Right atrium auricular region (tissue), 2 donors: ENCODE data around the gene ARMH4. TPM values are rescaled to one million over a fixed set of nuclear protein-coding genes. Genes with fewer than 3 reads are reported as not detected.

Experiments
- DNase-seq: peaks from one replicate; pipeline ENCODE4 v3.0.0-alpha.2; 2019; ENCODE audit warnings: low spot score
- H3K27ac ChIP-seq, 2 donors: fragments of 200-600 bp; sonication (generic); 1 replicate in 1 of 2; 2 replicates in 1 of 2; pipeline ENCODE4 v1.5.1; 2016 to 2019
- H3K27me3 ChIP-seq, 2 donors: fragments of 200-600 bp; sonication (generic); one replicate each; pipeline versions ENCODE4 v1.5.1 to v1.6.0; 2017 to 2019
- H3K36me3 ChIP-seq: fragments of 200-600 bp; sonication (generic); one replicate; pipeline ENCODE4 v1.5.1; 2016
- H3K4me1 ChIP-seq, 2 donors: fragments of 200-600 bp; sonication (generic); one replicate each; pipeline versions ENCODE4 v1.5.1 to v1.6.0; 2017 to 2019
- H3K4me3 ChIP-seq, 2 donors: fragments of 200-600 bp; sonication (generic); 1 replicate in 1 of 2; 2 replicates in 1 of 2; pipeline ENCODE4 v1.5.1; 2017 to 2019; ENCODE audit warnings: mild to moderate bottlenecking in 1 of 2, moderate library complexity in 1 of 2
- H3K9me3 ChIP-seq, 2 donors: fragments of 200-600 bp; sonication (generic); one replicate each; pipeline ENCODE4 v1.5.1; 2019
- total RNA-seq, 2 donors: library from RNA; depleted of rRNA; stranded (reverse); fragments of >200 nt; gene quantifications; one replicate each; pipeline ENCODE4 v1.1.0, GENCODE V29; 2016
- TF ChIP-seq, protein P1 (sequence below), 2 donors: fragments of 200-600 bp; sonication (generic); IDR thresholded peaks; one replicate each; pipeline ENCODE4 v1.5.1; 2019; ENCODE audit warnings: antibody characterized with exemption in 2 of 2

The ARMH4 gene
- total RNA-seq, 2 donors from 2014 or later, result 3.4 to 16.3 TPM

GRCh38 chr14:58196198-58196597, 44.2 kb upstream of the ARMH4 start:
- no peak overlapping the region for H3K4me3 ChIP-seq
- no peak overlapping the region for H3K27ac ChIP-seq
- TF ChIP-seq, protein P1, sequence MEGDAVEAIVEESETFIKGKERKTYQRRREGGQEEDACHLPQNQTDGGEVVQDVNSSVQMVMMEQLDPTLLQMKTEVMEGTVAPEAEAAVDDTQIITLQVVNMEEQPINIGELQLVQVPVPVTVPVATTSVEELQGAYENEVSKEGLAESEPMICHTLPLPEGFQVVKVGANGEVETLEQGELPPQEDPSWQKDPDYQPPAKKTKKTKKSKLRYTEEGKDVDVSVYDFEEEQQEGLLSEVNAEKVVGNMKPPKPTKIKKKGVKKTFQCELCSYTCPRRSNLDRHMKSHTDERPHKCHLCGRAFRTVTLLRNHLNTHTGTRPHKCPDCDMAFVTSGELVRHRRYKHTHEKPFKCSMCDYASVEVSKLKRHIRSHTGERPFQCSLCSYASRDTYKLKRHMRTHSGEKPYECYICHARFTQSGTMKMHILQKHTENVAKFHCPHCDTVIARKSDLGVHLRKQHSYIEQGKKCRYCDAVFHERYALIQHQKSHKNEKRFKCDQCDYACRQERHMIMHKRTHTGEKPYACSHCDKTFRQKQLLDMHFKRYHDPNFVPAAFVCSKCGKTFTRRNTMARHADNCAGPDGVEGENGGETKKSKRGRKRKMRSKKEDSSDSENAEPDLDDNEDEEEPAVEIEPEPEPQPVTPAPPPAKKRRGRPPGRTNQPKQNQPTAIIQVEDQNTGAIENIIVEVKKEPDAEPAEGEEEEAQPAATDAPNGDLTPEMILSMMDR (IDR thresholded peaks at IDR 0.05), result no peak
- DNase-seq, result no peak
- H3K4me1 ChIP-seq, result peaks cover 0 to 22% of the 10 kb centered on the region in 2 donors
- H3K9me3 ChIP-seq, result no peaks in the 10 kb centered on the region
- no peaks in the 10 kb centered on the region for H3K27me3 ChIP-seq
- no peaks in the 10 kb centered on the region for H3K36me3 ChIP-seq

DNA sequence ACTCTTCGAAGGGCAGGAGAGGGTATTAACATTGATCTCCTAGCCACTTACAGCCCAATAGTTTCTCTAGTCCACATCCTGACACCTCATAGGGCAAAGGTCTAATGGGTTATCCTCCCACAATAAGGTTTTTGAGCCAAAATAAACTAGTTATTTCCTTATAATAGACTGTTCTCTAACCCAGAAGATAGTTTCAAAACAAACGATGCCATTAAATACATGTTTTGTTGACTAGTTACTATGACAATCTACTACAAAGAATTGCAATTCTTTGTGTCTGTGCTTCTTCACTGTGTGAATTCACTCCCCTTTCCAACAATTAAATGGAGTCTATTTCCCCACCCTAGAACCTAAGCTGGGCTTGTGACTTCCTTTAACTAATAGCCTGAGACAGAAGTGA, 41.5 kb upstream of the ARMH4 start:
- no peak overlapping the region for H3K27ac ChIP-seq
- TF ChIP-seq, protein P1 (IDR thresholded peaks at IDR 0.05), result no peak
- DNase-seq, result no peak

GRCh38 chr14:58191763-58192601, 40.0 kb upstream of the ARMH4 start:
- H3K27me3 ChIP-seq, result no peaks in the 10 kb centered on the region
- no peak overlapping the region for H3K27ac ChIP-seq
- peaks cover 0 to 9% of the 10 kb centered on the region in 2 donors for H3K4me1 ChIP-seq
- TF ChIP-seq, protein P1 (IDR thresholded peaks at IDR 0.05), result no peak
- no peak overlapping the region for H3K4me3 ChIP-seq
- no peaks in the 10 kb centered on the region for H3K9me3 ChIP-seq
- no peaks in the 10 kb centered on the region for H3K36me3 ChIP-seq
- DNase-seq, result no peak

More for the DNA sequence above, 41.5 kb upstream of the ARMH4 start:
- Histone ChIP-seq H3K4me3 (no peak overlapping the region), H3K27me3 (no peaks in the 10 kb centered on the region), H3K36me3 (no peaks in the 10 kb centered on the region), H3K4me1 (peaks cover 0 to 9% of the 10 kb centered on the region in 2 donors), H3K9me3 (no peaks in the 10 kb centered on the region)

DNA sequence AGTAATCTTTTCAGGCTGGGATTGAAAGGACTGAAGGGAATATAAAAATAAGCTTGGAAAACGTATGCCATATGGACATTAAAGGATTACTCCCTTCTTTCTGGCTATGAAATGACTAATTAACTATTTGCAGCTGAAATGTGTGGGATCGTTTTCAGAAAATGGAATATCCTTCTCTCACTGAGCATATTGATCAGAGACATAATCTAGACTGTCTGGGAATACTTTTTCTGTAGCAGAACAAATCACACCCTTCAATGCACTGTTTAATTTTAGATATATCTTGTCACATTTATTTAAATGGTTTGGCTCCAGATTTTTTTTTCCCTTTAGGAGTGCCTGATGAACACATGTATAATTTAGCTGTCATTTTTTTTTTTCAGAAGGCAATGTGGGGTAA, 37.2 kb upstream of the ARMH4 start:
- no peaks in the 10 kb centered on the region for H3K9me3 ChIP-seq
- TF ChIP-seq, protein P1 (IDR thresholded peaks at IDR 0.05), result no peak

DNA sequence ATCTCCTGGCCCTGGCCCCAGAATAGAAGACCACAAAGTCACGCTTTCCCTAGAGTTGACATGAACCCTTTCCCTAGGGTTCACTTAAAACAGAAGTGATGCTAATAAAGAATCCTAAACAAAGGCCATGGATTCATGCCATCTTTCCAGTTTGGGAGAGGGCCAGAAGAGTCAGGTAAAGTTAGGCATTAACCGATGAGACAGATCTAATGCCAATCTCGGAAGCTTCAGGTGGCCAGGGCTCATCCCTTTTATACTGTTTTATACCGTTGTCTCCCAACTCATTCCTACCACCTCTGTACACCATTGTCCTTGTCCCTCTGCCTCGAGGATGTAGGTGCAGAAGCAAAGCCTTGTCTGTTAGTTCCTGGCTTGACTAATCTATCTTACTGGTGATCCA, 25.1 kb upstream of the ARMH4 start:
- TF ChIP-seq, protein P1 (IDR thresholded peaks at IDR 0.05), result no peak
- no peaks in the 10 kb centered on the region for H3K27me3 ChIP-seq
- H3K4me3 ChIP-seq, result no peak overlapping the region
- no peak for DNase-seq
- no peaks in the 10 kb centered on the region for H3K9me3 ChIP-seq
- H3K36me3 ChIP-seq, result no peaks in the 10 kb centered on the region
- H3K4me1 ChIP-seq, result no peaks in the 10 kb centered on the region
- no peak overlapping the region for H3K27ac ChIP-seq

More for the DNA sequence above, 37.2 kb upstream of the ARMH4 start:
- H3K27ac ChIP-seq, result no peak overlapping the region
- H3K27me3 ChIP-seq, result no peaks in the 10 kb centered on the region
- H3K4me1 ChIP-seq, result peaks cover 0 to 9% of the 10 kb centered on the region in 2 donors
- DNase-seq, result no peak
- H3K36me3 ChIP-seq, result no peaks in the 10 kb centered on the region
- H3K4me3 ChIP-seq, result no peak overlapping the region
